ENCODE data around the gene NR2F2.

GRCh38 chr15:96341513-96342405 lies 11.3 kb downstream of the NR2F2 start:
- TF ChIP-seq CTCF (IDR thresholded peaks at IDR 0.05) (no peak), EP300 (IDR thresholded peaks at IDR 0.05) (no peak), POLR2A (IDR thresholded peaks at IDR 0.05) (no peak)
